ENCODE results near the gene CCDC9B. TPM values are rescaled to one million over a fixed set of nuclear protein-coding genes. Genes with fewer than 3 reads are reported as not detected.

Gene CCDC9B
- total RNA-seq, 1 donor from 2014 or later = not detected

- Histone ChIP-seq H2AFZ (replicated peaks) (no peak overlapping the region), H3K79me2 (ENCODE audit: low read depth) (no peaks in the 10 kb centered on the region), H3F3A (ENCODE audit: low read depth) (peaks cover 44% of the 10 kb centered on the region), H3K9me3 (ENCODE audit: low read depth) (no peaks in the 10 kb centered on the region), H3K27ac (no peak overlapping the region), H3K9ac (no peak overlapping the region), H3K4me2 (peak overlapping the region; percentile 68), H3K36me3 (no peaks in the 10 kb centered on the region), H3K4me3 (peak overlapping the region; percentile 9), H4K20me1 (ENCODE audit: low read depth) (peaks cover 48% of the 10 kb centered on the region), H3K4me1 (peaks cover 47% of the 10 kb centered on the region), H3K27me3 (peaks cover 64% of the 10 kb centered on the region)
- H3K9me3 Mint-ChIP-seq = no peaks in the 10 kb centered on the region
- peak overlapping the region; percentile 68 for H3K4me3 Mint-ChIP-seq
- peak; percentile 60 for DNase-seq (ENCODE audit: low spot score)
- peaks cover 64% of the 10 kb centered on the region for H3K4me1 Mint-ChIP-seq
- peaks cover 10% of the 10 kb centered on the region for H3K27me3 Mint-ChIP-seq (ENCODE audit: insufficient read depth, low read depth)
- no peak overlapping the region for H3K27ac Mint-ChIP-seq
- no peak for TF ChIP-seq EZH2phosphoT487 (IDR thresholded peaks at IDR 0.05)
- TF ChIP-seq EZH2 (IDR thresholded peaks at IDR 0.05) = peak; percentile 10
- TF ChIP-seq CTCF (IDR thresholded peaks at IDR 0.05) = no peak
- peaks cover 7% of the 10 kb centered on the region for H3K36me3 Mint-ChIP-seq
These were observed 13.3 kb downstream of the CCDC9B start for GRCh38 chr15:40327457-40327856.

GRCh38 chr15:40325700-40326099, 15.0 kb downstream of the CCDC9B start:
- H3K4me2 ChIP-seq = peak overlapping the region; percentile 9
- no peaks in the 10 kb centered on the region for H3K9me3 ChIP-seq (ENCODE audit: low read depth)
- H3K79me2 ChIP-seq (ENCODE audit: low read depth) = no peaks in the 10 kb centered on the region
- peaks cover 70% of the 10 kb centered on the region for H3K4me1 Mint-ChIP-seq
- H4K20me1 ChIP-seq (ENCODE audit: low read depth) = peaks cover 50% of the 10 kb centered on the region
- H3K4me1 ChIP-seq = peaks cover 50% of the 10 kb centered on the region
- no peak for TF ChIP-seq EZH2phosphoT487 (IDR thresholded peaks at IDR 0.05)
- no peak for TF ChIP-seq CTCF (IDR thresholded peaks at IDR 0.05)
- TF ChIP-seq EZH2 (IDR thresholded peaks at IDR 0.05) = no peak
- H3K9ac ChIP-seq = no peak overlapping the region
- no peaks in the 10 kb centered on the region for H3K36me3 ChIP-seq
- no peak overlapping the region for H2AFZ ChIP-seq (replicated peaks)
- no peak overlapping the region for H3K27ac ChIP-seq
- H3K9me3 Mint-ChIP-seq = no peaks in the 10 kb centered on the region
- peaks cover 16% of the 10 kb centered on the region for H3K27me3 Mint-ChIP-seq (ENCODE audit: insufficient read depth, low read depth)
- DNase-seq (ENCODE audit: low spot score) = no peak
- peak overlapping the region; percentile 91 for H3K4me3 Mint-ChIP-seq
- peaks cover 78% of the 10 kb centered on the region for H3K27me3 ChIP-seq
- no peak overlapping the region for H3K4me3 ChIP-seq
- peaks cover 7% of the 10 kb centered on the region for H3K36me3 Mint-ChIP-seq
- no peak overlapping the region for H3K27ac Mint-ChIP-seq
- H3F3A ChIP-seq (ENCODE audit: low read depth) = peaks cover 48% of the 10 kb centered on the region

- Histone ChIP-seq H3F3A (ENCODE audit: low read depth) (peaks cover 48% of the 10 kb centered on the region), H3K27me3 (peaks cover 73% of the 10 kb centered on the region), H3K27ac (no peak overlapping the region), H3K36me3 (no peaks in the 10 kb centered on the region), H3K4me1 (peaks cover 50% of the 10 kb centered on the region), H3K4me3 (peak overlapping the region; percentile 74), H3K9me3 (ENCODE audit: low read depth) (no peaks in the 10 kb centered on the region), H3K9ac (no peak overlapping the region), H3K4me2 (peak overlapping the region; percentile 93), H3K79me2 (ENCODE audit: low read depth) (no peaks in the 10 kb centered on the region), H4K20me1 (ENCODE audit: low read depth) (peaks cover 50% of the 10 kb centered on the region), H2AFZ (replicated peaks) (no peak overlapping the region)
- no peak for DNase-seq (ENCODE audit: low spot score)
- Mint-ChIP-seq H3K27ac (no peak overlapping the region), H3K27me3 (ENCODE audit: insufficient read depth, low read depth) (peaks cover 18% of the 10 kb centered on the region), H3K4me1 (peaks cover 71% of the 10 kb centered on the region), H3K4me3 (peak overlapping the region; percentile 91), H3K9me3 (no peaks in the 10 kb centered on the region), H3K36me3 (peaks cover 7% of the 10 kb centered on the region)
- TF ChIP-seq CTCF (IDR thresholded peaks at IDR 0.05) (no peak), EZH2phosphoT487 (IDR thresholded peaks at IDR 0.05) (no peak), EZH2 (IDR thresholded peaks at IDR 0.05) (no peak)
These were observed 15.6 kb downstream of the CCDC9B start for GRCh38 chr15:40325188-40325587.
